NOMO-1 (cell line): ENCODE measurements around the gene GPR152.
"Not testable (repeated sequence)": the region's sequence is repeated elsewhere in the genome, so short reads cannot be mapped to it uniquely, and the experiment has no call there.

ENCODE experiments used
- DNase-seq, 2 experiments: peaks; one replicate each; lab custom pipeline; 2025; ENCODE audit not compliant: unreplicated experiment in 2 of 2; lab: John Stamatoyannopoulos, UW

The GPR152 gene

GRCh38 chr11:67431346-67432249 is 20.9 kb downstream of the GPR152 start:
- DNase-seq: no peak

- DNase-seq: no peak
These were observed 22.8 kb downstream of the GPR152 start for GRCh38 chr11:67429722-67430121.

- no peak for DNase-seq
These were observed 23.4 kb downstream of the GPR152 start for GRCh38 chr11:67429038-67429668.

- DNase-seq: peak; percentile 95 to 97
These were observed 24.2 kb downstream of the GPR152 start, which contains the start of gene RPS6KB2 for GRCh38 chr11:67428052-67429001. Gene RPS6KB2 (plus strand): TSS chr11:67428494. CDS start chr11:67428546, 52 bp downstream.

GRCh38 chr11:67427364-67427859 is 25.1 kb downstream of the GPR152 start:
- not testable (repeated sequence) for DNase-seq

- DNase-seq: no peak
These were observed 28.5 kb downstream of the GPR152 start for GRCh38 chr11:67423891-67424613.

- DNase-seq: no peak
These were observed 29.1 kb downstream of the GPR152 start for GRCh38 chr11:67423466-67423865.

GRCh38 chr11:67422891-67423290 is 29.6 kb downstream of the GPR152 start:
- DNase-seq: no peak

GRCh38 chr11:67421430-67422031 is 31.0 kb downstream of the GPR152 start:
- DNase-seq: no peak

GRCh38 chr11:67420646-67421429 is 31.7 kb downstream of the GPR152 start:
- peak; percentile 75 to 88 for DNase-seq

- DNase-seq: no peak
These were observed 32.3 kb downstream of the GPR152 start for GRCh38 chr11:67420147-67420645.

- no peak for DNase-seq
These were observed 33.0 kb downstream of the GPR152 start for GRCh38 chr11:67419325-67420049.

GRCh38 chr11:67418476-67419281 is 33.9 kb downstream of the GPR152 start:
- DNase-seq: peak in 1 of 2 experiments; percentile 23

- DNase-seq: no peak
These were observed 35.1 kb downstream of the GPR152 start for GRCh38 chr11:67417425-67417824.

- no peak for DNase-seq
These were observed 35.9 kb downstream of the GPR152 start for GRCh38 chr11:67416416-67417335.
